ENCODE measurements around the gene TUBGCP3. TPM values are rescaled to one million over a fixed set of nuclear protein-coding genes. Genes with fewer than 3 reads are reported as not detected.

The TUBGCP3 gene
- total RNA-seq, 6 experiments from 2014 or later: 16.5 to 28.5 (median 25.6) TPM

DNA sequence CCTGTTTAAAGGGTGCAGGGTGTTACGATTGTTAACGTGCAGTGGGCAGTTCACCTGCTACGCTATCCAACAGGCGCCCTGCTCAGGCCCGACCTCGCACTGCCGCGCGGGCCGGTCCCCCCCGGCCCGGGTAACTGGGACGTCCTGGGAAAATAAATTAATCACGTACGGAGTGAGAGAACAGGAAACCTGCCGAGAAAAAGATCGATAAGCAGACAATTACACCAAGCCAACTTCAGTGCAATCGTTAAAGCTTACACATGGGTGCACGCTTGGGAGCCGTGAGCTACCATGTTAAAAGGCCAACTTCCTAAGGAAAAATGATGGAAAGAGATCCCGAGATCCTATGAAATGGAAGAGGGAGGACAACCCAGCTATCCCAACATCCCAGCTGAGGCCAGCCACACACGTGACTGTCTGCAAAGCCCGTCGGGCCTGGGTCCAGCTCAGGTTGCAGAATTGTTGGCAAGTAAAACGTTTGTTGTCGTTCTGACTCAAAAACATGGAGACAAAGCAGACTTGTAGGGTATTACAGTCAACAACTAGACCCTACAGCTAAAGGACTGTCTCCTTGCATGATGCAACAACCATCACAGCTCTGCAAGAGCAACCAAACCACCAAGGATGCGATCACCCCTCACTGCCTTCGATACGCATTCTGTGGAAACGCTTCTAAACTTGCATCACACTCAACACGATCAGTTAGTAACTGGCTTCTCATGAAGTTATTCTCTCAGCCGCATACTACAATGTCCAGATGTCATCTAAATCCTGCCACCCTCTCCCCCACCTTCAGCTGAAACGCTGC, 741 bp upstream of the TUBGCP3 start:
- H3K4me1 Mint-ChIP-seq (ENCODE audit: low read depth): peaks cover 27% of the 10 kb centered on the region
- no peaks in the 10 kb centered on the region for H3K9me3 Mint-ChIP-seq
- no peak for DNase-seq
- TF ChIP-seq, protein P1, sequence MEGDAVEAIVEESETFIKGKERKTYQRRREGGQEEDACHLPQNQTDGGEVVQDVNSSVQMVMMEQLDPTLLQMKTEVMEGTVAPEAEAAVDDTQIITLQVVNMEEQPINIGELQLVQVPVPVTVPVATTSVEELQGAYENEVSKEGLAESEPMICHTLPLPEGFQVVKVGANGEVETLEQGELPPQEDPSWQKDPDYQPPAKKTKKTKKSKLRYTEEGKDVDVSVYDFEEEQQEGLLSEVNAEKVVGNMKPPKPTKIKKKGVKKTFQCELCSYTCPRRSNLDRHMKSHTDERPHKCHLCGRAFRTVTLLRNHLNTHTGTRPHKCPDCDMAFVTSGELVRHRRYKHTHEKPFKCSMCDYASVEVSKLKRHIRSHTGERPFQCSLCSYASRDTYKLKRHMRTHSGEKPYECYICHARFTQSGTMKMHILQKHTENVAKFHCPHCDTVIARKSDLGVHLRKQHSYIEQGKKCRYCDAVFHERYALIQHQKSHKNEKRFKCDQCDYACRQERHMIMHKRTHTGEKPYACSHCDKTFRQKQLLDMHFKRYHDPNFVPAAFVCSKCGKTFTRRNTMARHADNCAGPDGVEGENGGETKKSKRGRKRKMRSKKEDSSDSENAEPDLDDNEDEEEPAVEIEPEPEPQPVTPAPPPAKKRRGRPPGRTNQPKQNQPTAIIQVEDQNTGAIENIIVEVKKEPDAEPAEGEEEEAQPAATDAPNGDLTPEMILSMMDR (IDR thresholded peaks at IDR 0.05): no peak
- no peaks in the 10 kb centered on the region for H3K36me3 Mint-ChIP-seq (ENCODE audit: low read depth)
- H3K27ac Mint-ChIP-seq: peak overlapping the region; percentile 91
- peak overlapping the region; percentile 94 for H3K4me3 Mint-ChIP-seq
- H3K27me3 Mint-ChIP-seq (ENCODE audit: insufficient read depth): peaks cover 1% of the 10 kb centered on the region; the same call in 1 of the 2 replicates

DNA sequence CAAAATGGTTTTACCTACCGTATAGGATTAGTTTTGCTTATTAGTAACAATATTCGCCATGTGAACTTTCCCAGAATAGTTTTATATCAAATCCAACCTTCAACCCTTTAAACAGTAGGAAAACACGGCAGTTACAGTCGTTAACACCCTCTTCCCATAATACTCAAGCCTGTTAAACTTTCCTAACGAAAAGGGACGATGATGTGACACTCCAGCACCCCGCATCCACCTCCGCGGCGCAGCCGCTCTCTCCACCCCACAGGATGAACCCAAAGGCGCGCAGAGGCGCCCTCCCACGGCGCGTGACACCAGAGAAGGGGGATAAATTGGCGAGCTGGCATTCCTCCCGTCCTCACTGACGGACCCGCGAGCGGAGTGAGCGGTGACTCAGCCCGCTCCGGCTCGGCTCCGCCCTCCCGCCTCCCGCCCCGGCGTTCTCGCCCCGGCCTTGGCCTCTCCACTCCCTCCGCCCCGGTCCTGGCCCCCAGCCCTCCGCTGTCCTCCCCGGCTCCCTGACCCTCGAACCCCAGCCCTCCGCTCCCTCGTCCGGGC, 665 bp downstream of the TUBGCP3 start:
- H3K27me3 Mint-ChIP-seq (ENCODE audit: insufficient read depth): peaks cover under 1% of the 10 kb centered on the region; the same call in 1 of the 2 replicates
- TF ChIP-seq, protein P1 (IDR thresholded peaks at IDR 0.05): peak; percentile 35; the same call in 1 of the 2 replicates
- peak; percentile 85 for DNase-seq
- H3K27ac Mint-ChIP-seq: peak overlapping the region; percentile 93
- H3K9me3 Mint-ChIP-seq: no peaks in the 10 kb centered on the region
- peaks cover 27% of the 10 kb centered on the region for H3K4me1 Mint-ChIP-seq (ENCODE audit: low read depth)
- no peaks in the 10 kb centered on the region for H3K36me3 Mint-ChIP-seq (ENCODE audit: low read depth)
- peak overlapping the region; percentile 94 for H3K4me3 Mint-ChIP-seq

DNA sequence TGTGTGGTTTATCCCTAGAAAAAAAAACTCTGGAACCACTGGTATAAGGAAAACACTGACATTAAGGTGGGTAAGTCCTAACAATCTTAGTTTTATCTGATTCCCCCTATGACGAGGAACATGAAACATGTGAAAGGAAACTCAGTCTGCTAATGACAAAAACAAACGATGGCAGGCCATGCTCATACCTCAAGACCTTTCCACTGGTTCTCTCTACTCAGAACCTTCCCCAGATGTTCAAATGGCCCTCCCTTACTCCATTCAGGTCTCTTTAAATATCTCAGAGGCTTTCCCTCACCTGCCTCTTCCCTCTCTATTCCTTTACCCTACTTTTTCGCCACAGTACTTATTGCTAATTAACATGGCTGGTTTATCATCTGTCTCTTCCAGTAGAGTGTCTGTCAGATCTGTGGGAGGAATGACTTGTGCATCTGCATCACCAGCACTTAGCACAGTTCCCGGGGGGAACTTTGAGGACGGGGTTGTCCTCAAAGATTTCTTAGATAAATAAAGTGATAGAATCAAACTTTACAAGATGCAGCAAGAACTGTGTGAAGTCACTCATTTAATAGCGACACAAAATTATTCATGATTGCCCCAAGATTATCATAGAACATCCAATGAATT, 1.5 kb downstream of the TUBGCP3 start:
- TF ChIP-seq, protein P1 (IDR thresholded peaks at IDR 0.05): no peak
- H3K4me3 Mint-ChIP-seq: peak overlapping the region; percentile 94
- H3K4me1 Mint-ChIP-seq (ENCODE audit: low read depth): peaks cover 27% of the 10 kb centered on the region
- H3K36me3 Mint-ChIP-seq (ENCODE audit: low read depth): no peaks in the 10 kb centered on the region
- H3K27ac Mint-ChIP-seq: peak overlapping the region; percentile 93
- H3K9me3 Mint-ChIP-seq: no peaks in the 10 kb centered on the region
- no peaks in the 10 kb centered on the region for H3K27me3 Mint-ChIP-seq (ENCODE audit: insufficient read depth)
- no peak for DNase-seq

DNA sequence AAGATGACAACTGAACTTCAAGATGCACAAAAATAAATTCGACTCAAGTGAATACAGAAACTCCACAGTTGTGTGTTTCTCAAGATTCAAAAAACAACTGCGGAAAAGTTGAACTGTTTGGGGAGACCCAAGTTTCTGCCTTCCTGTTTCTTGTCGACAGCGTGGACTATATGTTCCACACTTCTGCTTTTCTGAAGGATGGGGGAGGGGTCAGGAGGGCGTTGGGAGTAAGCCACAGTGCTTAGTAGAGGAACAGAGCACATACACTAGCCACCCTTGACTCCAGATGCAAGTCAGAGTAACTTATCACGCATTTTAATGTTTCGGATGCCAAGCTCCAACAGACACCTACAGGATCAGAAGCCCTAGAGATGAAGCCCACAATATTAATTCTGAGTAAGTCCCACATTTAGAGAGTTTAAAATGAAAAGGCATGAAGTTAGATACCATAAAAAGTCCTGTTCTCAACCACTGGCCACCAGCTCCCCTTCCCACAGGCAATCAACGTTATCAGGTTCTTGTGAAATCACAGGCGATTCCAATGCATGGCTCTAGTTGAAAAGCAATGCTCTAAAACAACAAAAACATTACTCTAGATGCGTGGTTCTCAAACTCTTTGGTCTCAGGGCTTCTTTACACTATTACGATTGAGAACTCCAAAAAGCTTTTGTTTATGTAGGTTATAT, 4.2 kb downstream of the TUBGCP3 start:
- no peaks in the 10 kb centered on the region for H3K27me3 Mint-ChIP-seq (ENCODE audit: insufficient read depth)
- DNase-seq: no peak
- no peak overlapping the region for H3K27ac Mint-ChIP-seq
- H3K4me3 Mint-ChIP-seq: no peak overlapping the region
- peaks cover 23% of the 10 kb centered on the region for H3K4me1 Mint-ChIP-seq (ENCODE audit: low read depth)
- TF ChIP-seq, protein P1 (IDR thresholded peaks at IDR 0.05): no peak
- peaks cover 4% of the 10 kb centered on the region for H3K36me3 Mint-ChIP-seq (ENCODE audit: low read depth)
- H3K9me3 Mint-ChIP-seq: peaks cover 2% of the 10 kb centered on the region; the same call in 1 of the 2 replicates

DNA sequence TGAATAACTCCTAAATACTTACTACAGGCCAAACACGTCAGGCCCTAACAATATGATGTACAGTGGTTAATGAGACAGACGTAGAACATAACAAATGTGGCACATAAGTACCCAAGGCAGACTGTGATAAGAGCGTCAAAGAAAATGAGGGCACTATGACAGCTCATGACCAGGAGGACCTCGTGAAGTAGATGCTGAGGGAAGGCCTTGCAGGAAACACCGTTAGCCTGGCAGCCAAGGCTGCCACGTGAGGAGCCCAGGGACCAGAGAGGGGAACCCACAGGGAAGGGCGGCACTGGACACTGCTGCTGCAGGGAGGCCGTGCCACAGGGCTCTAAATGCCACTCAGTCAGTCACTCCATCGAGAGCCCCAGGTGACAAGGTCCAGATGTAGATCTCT, 5.7 kb downstream of the TUBGCP3 start:
- no peak overlapping the region for H3K4me3 Mint-ChIP-seq
- TF ChIP-seq, protein P1 (IDR thresholded peaks at IDR 0.05): no peak
- no peak overlapping the region for H3K27ac Mint-ChIP-seq
- H3K9me3 Mint-ChIP-seq: peaks cover 6% of the 10 kb centered on the region; the same call in 1 of the 2 replicates
- DNase-seq: no peak
- no peaks in the 10 kb centered on the region for H3K27me3 Mint-ChIP-seq (ENCODE audit: insufficient read depth)
- H3K36me3 Mint-ChIP-seq (ENCODE audit: low read depth): peaks cover 9% of the 10 kb centered on the region
- H3K4me1 Mint-ChIP-seq (ENCODE audit: low read depth): peaks cover 17% of the 10 kb centered on the region
